ENCODE results near the gene HCN4.

- TF ChIP-seq CTCF (conservative IDR thresholded peaks at IDR 0.05; ENCODE audit: low read depth in 2 of 2) (no peak), POLR2AphosphoS5 (IDR thresholded peaks at IDR 0.05; ENCODE audit: low read depth) (no peak), EZH2 (IDR thresholded peaks at IDR 0.05; ENCODE audit: low read depth, unreplicated experiment) (no peak), ETS1 (IDR thresholded peaks at IDR 0.05) (no peak), REST (IDR thresholded peaks at IDR 0.05; ENCODE audit: unreplicated experiment) (no peak), CREB1 (CRISPR knock-in tag; IDR thresholded peaks at IDR 0.05; ENCODE audit: low read depth) (no peak)
Observed at GRCh38 chr15:73393336-73393735, 24.6 kb upstream of the HCN4 start.

Measured in GM23338 (cell line).